GM12891 (cell line): Measurements from ENCODE around the gene TEX13C. TPM values are rescaled to one million over a fixed set of nuclear protein-coding genes. Genes with fewer than 3 reads are reported as not detected.
A peak's percentile ranks its signal among the peaks of the same experiment; 100 is the strongest.

Experiments
- DNase-seq: peaks from one replicate; pipeline ENCODE4 v3.0.0; 2011; ENCODE audit warnings: low spot score; ENCODE audit not compliant: insufficient read length
- FAIRE-seq: peaks from 2 replicates; lab custom pipeline; 2011; peaks lifted over from hg19 to GRCh38; lab: Jason Lieb, UNC
- PAX5 ChIP-seq: IDR thresholded peaks from 2 replicates; pipeline ENCODE4 v1.6.1; 2011; ENCODE audit warnings: low read length, moderate library complexity, mild to moderate bottlenecking; ENCODE audit not compliant: insufficient read depth, severe bottlenecking
- POLR2A ChIP-seq: IDR thresholded peaks from 2 replicates; pipeline ENCODE4 v1.6.1; 2011; ENCODE audit warnings: low read depth, low read length, control low read depth
- POLR2AphosphoS5 ChIP-seq: IDR thresholded peaks from 2 replicates; pipeline ENCODE4 v1.6.1; 2011; ENCODE audit warnings: low read depth, low read length, control low read depth
- POU2F2 ChIP-seq: IDR thresholded peaks from 2 replicates; pipeline ENCODE4 v1.6.1; 2011; ENCODE audit warnings: low read depth, mild to moderate bottlenecking, control low read depth, low read length, moderate library complexity
- SPI1 ChIP-seq: IDR thresholded peaks from 2 replicates; pipeline ENCODE4 v1.6.1; 2011; ENCODE audit warnings: low read depth, low read length, control low read depth
- TAF1 ChIP-seq: IDR thresholded peaks from 2 replicates; pipeline ENCODE4 v1.6.1; 2011; ENCODE audit warnings: low read depth, low read length, control low read depth
- polyA plus RNA-seq: library from polyadenylated mRNA; unstranded; fragments of >200 nt; gene quantifications from one replicate; pipeline ENCODE4 v1.2.1, GENCODE V29; 2012; ENCODE audit warnings: low read depth, missing spikeins, inconsistent platforms; ENCODE audit not compliant: missing spikeins

The TEX13C gene
- not detected for polyA plus RNA-seq

GRCh38 chrX:125319646-125320521, at the start of gene TEX13C:
Gene TEX13C (plus strand): TSS chrX:125319871. CDS start chrX:125320120, 249 bp downstream.
- FAIRE-seq: no peak
- no peak for DNase-seq
- TF ChIP-seq SPI1 (no peak), POLR2AphosphoS5 (no peak), TAF1 (no peak)

- FAIRE-seq: no peak
- TF ChIP-seq POLR2AphosphoS5: no peak
- no peak for TF ChIP-seq POLR2A
- no peak for TF ChIP-seq SPI1
- no peak for TF ChIP-seq POU2F2
- no peak for TF ChIP-seq TAF1
- no peak for TF ChIP-seq PAX5
- no peak for DNase-seq
These were observed 32.4 kb upstream of the TEX13C start for GRCh38 chrX:125287282-125287681.

- FAIRE-seq (no peak), DNase-seq (no peak)
- no peak for TF ChIP-seq SPI1
- no peak for TF ChIP-seq POLR2A
- TF ChIP-seq PAX5: no peak
- no peak for TF ChIP-seq POU2F2
- no peak for TF ChIP-seq POLR2AphosphoS5
- no peak for TF ChIP-seq TAF1
These were observed 31.3 kb upstream of the TEX13C start for GRCh38 chrX:125288343-125288742.

- FAIRE-seq: no peak
- no peak for TF ChIP-seq POLR2A
- no peak for TF ChIP-seq POLR2AphosphoS5
- no peak for TF ChIP-seq TAF1
- no peak for TF ChIP-seq PAX5
- TF ChIP-seq SPI1: no peak
- no peak for TF ChIP-seq POU2F2
- no peak for DNase-seq
These were observed 30.5 kb upstream of the TEX13C start for GRCh38 chrX:125289209-125289608.

GRCh38 chrX:125289920-125290319, 29.8 kb upstream of the TEX13C start:
- no peak for TF ChIP-seq POU2F2
- TF ChIP-seq POLR2A: no peak
- TF ChIP-seq PAX5: no peak
- no peak for TF ChIP-seq SPI1
- TF ChIP-seq POLR2AphosphoS5: no peak
- TF ChIP-seq TAF1: no peak
- no peak for FAIRE-seq
- DNase-seq: no peak

GRCh38 chrX:125291124-125291523, 28.5 kb upstream of the TEX13C start:
- DNase-seq (no peak), FAIRE-seq (no peak)
- no peak for TF ChIP-seq SPI1
- no peak for TF ChIP-seq POLR2AphosphoS5
- no peak for TF ChIP-seq POU2F2
- no peak for TF ChIP-seq PAX5
- no peak for TF ChIP-seq POLR2A

GRCh38 chrX:125293850-125294780, 25.6 kb upstream of the TEX13C start:
- peak; percentile 41 for FAIRE-seq
- no peak for DNase-seq
- TF ChIP-seq POLR2AphosphoS5: no peak
- no peak for TF ChIP-seq POLR2A

- FAIRE-seq: peak; percentile 16
These were observed 24.3 kb upstream of the TEX13C start for GRCh38 chrX:125295337-125295736.

GRCh38 chrX:125298871-125299270, 20.8 kb upstream of the TEX13C start:
- FAIRE-seq (no peak), DNase-seq (no peak)
- TF ChIP-seq PAX5: no peak
- TF ChIP-seq POLR2A: no peak
- no peak for TF ChIP-seq POU2F2
- no peak for TF ChIP-seq SPI1
- TF ChIP-seq POLR2AphosphoS5: no peak
- no peak for TF ChIP-seq TAF1

More at GRCh38 chrX:125295337-125295736, 24.3 kb upstream of the TEX13C start:
- DNase-seq: no peak
- TF ChIP-seq PAX5 (no peak), POLR2AphosphoS5 (no peak), TAF1 (no peak), POLR2A (no peak), SPI1 (no peak), POU2F2 (no peak)
